Loucy (cell line): ENCODE results near the gene GTF3A.

Experiments used
- H2AFZ ChIP-seq: fragments of 200-600 bp; sonication (generic); 2 replicates; pipeline ENCODE4 v1.6.0; 2016; ENCODE audit warnings: antibody characterized with exemption, mild to moderate bottlenecking, low read length, moderate library complexity
- H3F3A ChIP-seq: fragments of 200-600 bp; 2 replicates; pipeline ENCODE4 v1.6.0; 2016; ENCODE audit warnings: antibody characterized with exemption, low read depth, mild to moderate bottlenecking
- H3K27me3 ChIP-seq: fragments of 200-600 bp; sonication (generic); 2 replicates; pipeline ENCODE4 v1.6.1; 2014; ENCODE audit warnings: low read length, mild to moderate bottlenecking; ENCODE audit not compliant: insufficient read depth, poor library complexity, severe bottlenecking
- H3K36me3 ChIP-seq: fragments of 200-600 bp; sonication (generic); 2 replicates; pipeline ENCODE4 v1.6.1; 2016; ENCODE audit warnings: low read length; ENCODE audit not compliant: insufficient read depth
- H3K4me1 ChIP-seq: fragments of 200-600 bp; sonication (generic); 2 replicates; pipeline ENCODE4 v1.5.1; 2014; ENCODE audit warnings: low read length, mild to moderate bottlenecking; ENCODE audit not compliant: insufficient read depth, poor library complexity, severe bottlenecking
- H3K4me2 ChIP-seq: fragments of 200-600 bp; sonication (generic); 2 replicates; pipeline ENCODE4 v1.6.0; 2014; ENCODE audit warnings: antibody characterized with exemption, low read length, low read depth, mild to moderate bottlenecking; ENCODE audit not compliant: poor library complexity, severe bottlenecking
- H3K4me3 ChIP-seq: fragments of 200-600 bp; sonication (generic); 2 replicates; pipeline ENCODE4 v1.5.1; 2014; ENCODE audit warnings: low read length, mild to moderate bottlenecking, mixed read lengths; ENCODE audit not compliant: poor library complexity, severe bottlenecking
- H3K79me2 ChIP-seq: fragments of 200-600 bp; sonication (generic); 2 replicates; pipeline ENCODE4 v1.6.1; 2014; ENCODE audit warnings: low read length; ENCODE audit not compliant: insufficient read depth
- H3K9ac ChIP-seq: fragments of 200-600 bp; sonication (generic); 2 replicates; pipeline ENCODE4 v1.6.0; 2014; ENCODE audit warnings: mild to moderate bottlenecking, low read depth, low read length, moderate library complexity; ENCODE audit not compliant: poor library complexity, severe bottlenecking
- H3K9me2 ChIP-seq: fragments of 200-600 bp; sonication (generic); replicated peaks from 2 replicates; pipeline ENCODE4 v1.6.1; 2016; ENCODE audit warnings: low read depth, low read length, mixed read lengths
- H3K9me3 ChIP-seq: fragments of 200-600 bp; sonication (generic); 2 replicates; pipeline ENCODE4 v1.6.1; 2014; ENCODE audit warnings: mild to moderate bottlenecking, antibody characterized with exemption, low read length, low read depth; ENCODE audit not compliant: insufficient read depth
- H4K20me1 ChIP-seq: fragments of 200-600 bp; sonication (generic); 2 replicates; pipeline ENCODE4 v1.6.0; 2014; ENCODE audit warnings: antibody characterized with exemption, low read length, mild to moderate bottlenecking; ENCODE audit not compliant: insufficient read depth, poor library complexity, severe bottlenecking
- EZH2phosphoT487 ChIP-seq: fragments of 200-600 bp; IDR thresholded peaks from 2 replicates; pipeline ENCODE4 v1.6.1; 2018; ENCODE audit warnings: antibody characterized with exemption, mild to moderate bottlenecking, moderate library complexity, borderline replicate concordance
- TF ChIP-seq, protein P1 (sequence below): fragments of 200-600 bp; sonication (generic); conservative IDR thresholded peaks from 2 replicates; pipeline ENCODE4 v1.5.1; 2014; ENCODE audit warnings: mild to moderate bottlenecking, antibody characterized with exemption, low read length

GTF3A gene

DNA sequence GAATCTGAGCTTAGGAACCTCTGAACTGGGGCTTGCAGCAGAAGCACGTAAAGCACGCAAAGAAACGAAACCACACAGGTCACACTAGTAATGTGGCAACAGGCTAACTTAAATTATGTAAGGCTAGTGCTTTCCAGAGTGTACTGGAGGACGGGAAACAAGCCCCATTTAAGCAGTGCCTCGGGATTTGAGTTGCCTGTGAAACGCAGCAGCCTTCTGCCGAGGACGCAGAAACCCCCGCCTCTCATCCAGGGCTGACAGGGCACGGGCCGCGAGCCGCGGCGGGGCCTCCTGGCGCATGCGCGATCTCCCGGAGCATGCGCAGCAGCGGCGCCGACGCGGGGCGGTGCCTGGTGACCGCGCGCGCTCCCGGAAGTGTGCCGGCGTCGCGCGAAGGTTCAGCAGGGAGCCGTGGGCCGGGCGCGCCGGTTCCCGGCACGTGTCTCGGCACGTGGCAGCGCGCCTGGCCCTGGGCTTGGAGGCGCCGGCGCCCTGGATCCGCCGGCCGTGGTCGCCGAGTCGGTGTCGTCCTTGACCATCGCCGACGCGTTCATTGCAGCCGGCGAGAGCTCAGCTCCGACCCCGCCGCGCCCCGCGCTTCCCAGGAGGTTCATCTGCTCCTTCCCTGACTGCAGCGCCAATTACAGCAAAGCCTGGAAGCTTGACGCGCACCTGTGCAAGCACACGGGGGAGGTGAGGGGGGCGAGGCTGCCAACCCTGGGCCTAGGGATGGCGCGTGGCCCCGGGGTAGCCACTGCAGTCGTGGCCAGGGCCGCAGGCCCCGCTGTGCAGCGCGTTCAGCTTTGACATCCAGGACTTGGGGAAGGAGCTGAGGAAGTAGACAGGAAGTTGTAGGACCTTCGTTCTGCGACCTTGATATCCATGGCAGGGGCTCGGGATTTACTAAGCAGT, at the start of gene GTF3A:
GTF3A (plus strand) TSS at position 374 of the 912 bp plus-strand sequence.
- TF ChIP-seq, protein P1, sequence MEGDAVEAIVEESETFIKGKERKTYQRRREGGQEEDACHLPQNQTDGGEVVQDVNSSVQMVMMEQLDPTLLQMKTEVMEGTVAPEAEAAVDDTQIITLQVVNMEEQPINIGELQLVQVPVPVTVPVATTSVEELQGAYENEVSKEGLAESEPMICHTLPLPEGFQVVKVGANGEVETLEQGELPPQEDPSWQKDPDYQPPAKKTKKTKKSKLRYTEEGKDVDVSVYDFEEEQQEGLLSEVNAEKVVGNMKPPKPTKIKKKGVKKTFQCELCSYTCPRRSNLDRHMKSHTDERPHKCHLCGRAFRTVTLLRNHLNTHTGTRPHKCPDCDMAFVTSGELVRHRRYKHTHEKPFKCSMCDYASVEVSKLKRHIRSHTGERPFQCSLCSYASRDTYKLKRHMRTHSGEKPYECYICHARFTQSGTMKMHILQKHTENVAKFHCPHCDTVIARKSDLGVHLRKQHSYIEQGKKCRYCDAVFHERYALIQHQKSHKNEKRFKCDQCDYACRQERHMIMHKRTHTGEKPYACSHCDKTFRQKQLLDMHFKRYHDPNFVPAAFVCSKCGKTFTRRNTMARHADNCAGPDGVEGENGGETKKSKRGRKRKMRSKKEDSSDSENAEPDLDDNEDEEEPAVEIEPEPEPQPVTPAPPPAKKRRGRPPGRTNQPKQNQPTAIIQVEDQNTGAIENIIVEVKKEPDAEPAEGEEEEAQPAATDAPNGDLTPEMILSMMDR: no peak
- no peak for TF ChIP-seq EZH2phosphoT487
- Histone ChIP-seq H3K79me2 (peaks cover 48% of the 10 kb centered on the region), H3F3A (no peaks in the 10 kb centered on the region), H4K20me1 (peaks cover 32% of the 10 kb centered on the region), H3K9ac (peak within 1 kb of the TSS; percentile 84), H3K36me3 (peaks cover 25% of the 10 kb centered on the region), H3K4me3 (peak within 1 kb of the TSS; percentile 78), H3K27me3 (no peaks in the 10 kb centered on the region), H3K4me1 (peaks cover 38% of the 10 kb centered on the region), H2AFZ (peak within 1 kb of the TSS; percentile 75), H3K9me3 (no peaks in the 10 kb centered on the region), H3K4me2 (peak within 1 kb of the TSS; percentile 88), H3K9me2 (no peaks in the 10 kb centered on the region)

DNA sequence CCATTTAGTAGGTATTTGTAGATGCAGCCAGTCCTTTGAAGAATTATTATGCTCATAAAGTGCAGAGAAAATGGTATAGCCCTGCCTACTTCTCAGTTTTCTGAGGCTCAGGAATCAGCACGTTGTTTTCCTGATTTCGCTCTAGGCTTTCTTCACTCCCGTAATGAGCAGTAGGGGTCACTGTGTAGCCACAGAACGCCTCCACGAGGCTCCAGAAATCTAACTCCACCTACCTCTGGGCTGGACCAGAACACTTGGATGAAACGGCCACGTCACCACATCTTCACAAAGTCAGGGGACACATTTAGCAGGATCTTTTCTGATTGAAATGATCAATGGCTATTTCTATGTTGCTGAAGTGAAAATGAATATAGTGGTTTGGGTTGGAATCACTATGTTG, 49.8 kb upstream of the GTF3A start:
- Histone ChIP-seq H3K9ac (no peak overlapping the region), H3K9me3 (no peaks in the 10 kb centered on the region), H3K9me2 (no peaks in the 10 kb centered on the region), H3K4me1 (peaks cover 3% of the 10 kb centered on the region), H3K36me3 (no peaks in the 10 kb centered on the region), H3K4me2 (peak overlapping the region; percentile 8), H3K4me3 (no peak overlapping the region), H3K27me3 (no peaks in the 10 kb centered on the region), H4K20me1 (no peaks in the 10 kb centered on the region), H3F3A (no peaks in the 10 kb centered on the region), H3K79me2 (no peaks in the 10 kb centered on the region), H2AFZ (peak overlapping the region; percentile 26; the same call in 1 of the 2 replicates)
- no peak for TF ChIP-seq EZH2phosphoT487
- TF ChIP-seq, protein P1: peak; percentile 90

DNA sequence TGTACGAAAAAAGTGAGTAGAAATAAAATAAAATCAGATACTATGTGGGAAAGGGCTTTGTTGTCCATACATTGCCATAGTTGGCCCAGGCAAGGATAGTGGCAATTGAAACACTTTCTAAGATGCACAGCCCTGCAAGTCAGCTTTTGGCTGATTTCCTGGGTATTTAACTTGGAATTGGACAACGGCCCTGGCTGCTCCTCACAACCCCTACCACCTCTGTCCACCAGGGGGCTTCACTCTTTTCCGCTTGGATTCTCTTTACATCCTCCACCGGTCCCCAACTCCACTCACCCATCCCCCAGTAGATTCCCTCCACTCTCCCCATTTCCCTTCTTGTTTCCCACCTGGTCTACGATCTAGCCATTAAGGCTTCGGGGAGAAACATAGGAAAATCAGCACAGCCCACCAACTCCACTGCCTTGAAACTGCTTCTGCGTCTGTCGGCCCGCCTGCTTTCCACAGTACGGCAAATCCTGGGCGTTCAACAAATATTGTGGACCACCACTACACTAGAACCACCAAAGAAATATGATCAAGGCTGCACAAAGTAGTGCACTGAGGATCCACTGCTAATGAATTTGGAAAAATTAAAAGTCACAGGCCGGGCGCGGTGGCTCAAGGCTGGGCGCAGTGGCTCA, 48.6 kb upstream of the GTF3A start:
- no peaks in the 10 kb centered on the region for H4K20me1 ChIP-seq
- no peaks in the 10 kb centered on the region for H3K9me2 ChIP-seq
- H2AFZ ChIP-seq: no peak overlapping the region
- H3K9me3 ChIP-seq: no peaks in the 10 kb centered on the region
- H3K4me3 ChIP-seq: no peak overlapping the region
- H3K79me2 ChIP-seq: no peaks in the 10 kb centered on the region
- H3K9ac ChIP-seq: no peak overlapping the region
- H3K4me2 ChIP-seq: no peak overlapping the region
- H3K4me1 ChIP-seq: no peaks in the 10 kb centered on the region
- no peaks in the 10 kb centered on the region for H3K27me3 ChIP-seq
- H3F3A ChIP-seq: no peaks in the 10 kb centered on the region
- no peaks in the 10 kb centered on the region for H3K36me3 ChIP-seq
- TF ChIP-seq EZH2phosphoT487: no peak
- TF ChIP-seq, protein P1: peak; percentile 80
